Measurements from ENCODE around the gene MRPL36.
"Not testable (repeated sequence)": the region's sequence is repeated elsewhere in the genome, so short reads cannot be mapped to it uniquely, and the experiment has no call there.

MRPL36 gene

DNA sequence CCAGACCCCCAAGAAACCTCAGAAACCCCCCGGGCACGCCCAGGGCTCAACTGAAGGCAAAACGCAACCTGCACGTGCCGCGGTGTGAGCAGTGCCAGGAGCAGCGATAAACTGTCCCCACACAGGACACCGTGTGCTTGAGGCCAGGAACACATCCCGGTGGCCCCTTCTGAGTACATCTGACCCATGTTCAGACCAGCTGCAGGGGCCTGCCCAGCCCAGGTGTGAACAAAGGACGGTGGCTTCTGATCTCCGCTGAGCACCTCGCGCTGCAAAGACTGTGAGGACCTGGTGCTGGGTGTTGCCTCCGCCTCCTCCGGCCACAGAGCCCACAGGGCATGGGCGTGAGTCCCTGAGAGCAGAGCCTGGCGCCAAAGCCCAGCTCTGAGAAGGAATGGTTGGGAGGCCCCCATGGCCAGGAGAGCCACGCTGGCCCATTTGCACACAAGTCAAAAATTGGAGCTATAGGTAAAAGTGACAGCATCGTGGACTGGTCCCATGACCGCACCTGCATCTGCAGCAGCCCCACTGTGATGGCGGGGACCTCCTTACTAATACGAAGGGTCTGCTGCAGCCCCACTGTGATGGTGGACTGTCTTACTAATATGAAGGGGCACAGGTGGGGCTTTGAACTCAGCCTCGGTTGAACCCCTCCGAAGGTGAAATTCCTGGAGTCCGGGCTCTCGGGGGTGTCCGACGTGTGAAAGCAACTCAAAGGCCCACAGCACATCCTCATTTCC is 33.0 kb upstream of the MRPL36 start:
- DNase-seq (ENCODE audit: low read depth), result no peak

DNA sequence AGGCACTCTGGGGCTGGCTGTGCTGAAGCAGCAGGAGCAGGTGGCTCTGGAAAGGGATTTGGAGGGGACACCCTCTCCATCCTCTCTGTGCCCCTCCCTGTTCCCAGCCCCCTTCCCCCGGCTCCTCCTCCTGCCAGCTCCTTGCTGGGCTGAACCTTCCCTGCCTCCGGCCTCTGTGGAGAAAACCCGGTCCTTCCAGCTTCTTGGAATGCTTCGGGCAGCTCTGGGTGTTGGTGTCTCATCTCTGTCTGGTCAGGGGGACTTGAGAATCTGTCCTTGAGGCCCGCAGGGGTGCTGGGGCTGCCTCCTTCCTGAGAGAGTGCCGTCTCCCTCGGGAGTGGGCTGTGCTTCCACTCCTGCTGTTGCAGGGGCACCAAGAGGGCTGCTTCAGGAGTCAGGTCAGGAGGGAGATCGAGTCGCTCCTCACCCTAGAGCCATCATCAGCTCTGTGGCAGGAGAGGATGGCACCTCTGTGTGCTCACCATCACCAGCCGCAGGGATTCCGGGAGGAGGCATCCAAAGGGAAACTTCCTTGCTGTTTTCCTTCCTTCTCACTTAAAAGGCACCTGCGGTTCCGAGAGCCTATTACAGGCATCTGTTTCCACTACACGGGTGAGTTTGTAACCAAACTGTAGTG is 32.2 kb upstream of the MRPL36 start:
- DNase-seq (ENCODE audit: low read depth), result no peak

DNA sequence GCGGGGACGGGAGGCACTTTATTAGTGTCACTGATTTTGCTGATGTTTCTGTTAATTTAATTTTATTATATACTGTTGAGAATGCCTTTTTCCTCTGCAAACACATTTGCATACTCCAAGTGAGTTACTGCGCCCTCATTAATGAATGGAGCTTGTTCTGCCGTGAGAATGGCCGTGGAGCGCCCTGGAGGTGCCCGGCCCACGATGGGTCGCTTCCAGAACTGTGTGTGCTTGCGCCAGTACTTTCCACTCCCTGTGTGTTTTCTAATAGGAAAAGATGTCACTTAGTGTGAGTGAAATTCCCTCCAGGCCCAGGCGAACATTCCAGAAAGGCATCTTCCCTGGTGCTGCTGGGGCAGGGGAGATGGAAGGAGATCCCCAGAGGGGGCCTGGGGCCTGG is 31.6 kb upstream of the MRPL36 start:
- no peak for DNase-seq (ENCODE audit: low read depth)

DNA sequence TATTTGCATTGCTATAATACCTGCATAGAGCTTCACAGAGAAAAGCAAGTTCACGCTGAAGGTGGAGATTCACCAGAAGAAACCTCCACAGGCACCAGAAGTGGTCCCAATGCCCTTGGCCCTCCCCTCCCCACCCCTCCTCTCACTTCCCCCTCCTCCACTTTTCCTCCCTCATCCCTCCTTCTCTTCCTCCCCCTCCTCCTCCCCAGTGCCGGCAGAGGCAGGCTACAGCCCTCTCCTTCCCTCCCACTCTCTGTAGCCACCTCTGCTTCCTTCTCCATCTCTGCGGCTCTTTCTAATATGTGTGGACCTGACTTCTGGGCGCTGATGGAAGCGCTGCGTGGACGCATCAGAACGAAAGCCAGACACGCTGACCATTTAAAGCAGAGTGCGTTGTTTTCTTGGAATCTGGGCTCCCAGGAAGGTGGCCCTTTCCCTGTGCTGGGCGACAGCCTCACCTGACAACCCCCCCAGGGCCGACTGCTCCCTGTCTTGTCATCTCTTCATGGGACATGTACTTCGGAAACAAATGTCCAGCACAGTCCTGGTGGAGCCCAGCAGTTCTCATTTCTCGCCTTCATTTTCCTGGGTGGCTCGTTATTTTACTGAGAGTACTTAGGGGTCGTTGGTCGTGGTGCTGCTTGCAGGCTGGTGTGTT is 31.1 kb upstream of the MRPL36 start:
- DNase-seq (ENCODE audit: low read depth), result no peak

DNA sequence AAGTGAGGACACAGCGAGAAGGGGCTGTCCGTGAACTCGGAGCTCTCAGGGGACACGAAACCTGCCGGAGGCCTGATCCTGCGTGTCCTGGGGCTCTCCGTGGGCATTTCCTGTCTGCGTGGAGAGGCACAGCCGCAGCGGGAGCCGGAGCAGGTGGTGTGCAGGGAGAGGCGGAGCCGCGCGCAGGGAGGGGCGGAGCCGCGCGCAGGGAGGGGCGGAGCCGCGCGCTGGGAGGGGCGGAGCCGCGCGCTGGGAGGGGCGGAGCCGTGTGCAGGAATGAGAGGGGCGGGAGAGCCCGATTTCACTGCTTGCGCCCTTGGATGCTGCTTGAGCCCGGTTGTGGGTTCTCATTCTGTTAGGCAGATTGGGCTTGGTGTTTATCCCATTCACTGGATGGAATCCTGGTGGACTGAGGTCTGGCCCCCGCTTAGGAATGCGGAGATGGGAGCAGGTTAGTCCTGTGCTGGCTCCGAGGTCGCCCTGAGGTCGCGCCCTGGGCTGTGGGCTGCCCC is 28.3 kb upstream of the MRPL36 start:
- DNase-seq (ENCODE audit: low read depth), result no peak

DNA sequence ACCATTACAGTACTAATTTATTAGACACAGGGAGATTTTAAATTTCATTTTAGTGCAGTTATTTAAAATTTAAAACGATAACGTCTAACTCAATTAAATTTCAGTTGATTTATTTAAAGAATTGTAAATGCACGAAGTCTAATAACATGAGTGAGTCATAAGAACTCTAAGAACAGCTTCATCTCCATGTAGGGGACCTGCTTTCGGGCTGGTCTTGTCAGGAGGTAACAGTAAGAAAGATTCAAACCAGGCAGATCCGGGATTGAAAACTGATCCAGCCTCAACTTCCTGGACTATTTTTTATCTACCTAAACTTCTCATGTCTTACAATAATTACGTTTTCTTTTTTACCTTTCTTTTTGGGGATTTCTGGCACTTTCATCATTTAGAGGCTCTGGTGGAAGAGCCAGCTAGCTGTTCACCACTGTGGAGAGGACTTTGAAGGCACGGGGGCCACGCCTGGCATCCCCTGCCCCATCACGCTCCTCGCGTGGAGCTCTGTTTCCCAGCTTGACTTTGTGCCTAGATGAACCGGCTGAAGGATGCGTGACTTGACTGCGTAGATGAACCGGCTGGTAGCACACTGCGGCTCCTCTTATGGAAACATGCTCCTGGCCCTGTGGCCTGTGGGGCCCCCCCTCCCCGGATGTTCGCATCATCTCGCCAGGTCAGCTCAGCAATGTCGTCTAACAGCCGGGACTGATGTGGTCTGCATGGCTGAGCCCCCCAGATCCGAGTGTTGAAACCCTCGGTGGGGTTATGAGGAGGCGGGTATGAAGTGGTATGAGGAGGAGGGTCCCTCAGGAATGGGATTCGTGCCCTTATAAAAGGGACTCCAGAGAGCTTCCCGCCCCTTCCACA is 27.6 kb upstream of the MRPL36 start:
- DNase-seq (ENCODE audit: low read depth), result no peak

DNA sequence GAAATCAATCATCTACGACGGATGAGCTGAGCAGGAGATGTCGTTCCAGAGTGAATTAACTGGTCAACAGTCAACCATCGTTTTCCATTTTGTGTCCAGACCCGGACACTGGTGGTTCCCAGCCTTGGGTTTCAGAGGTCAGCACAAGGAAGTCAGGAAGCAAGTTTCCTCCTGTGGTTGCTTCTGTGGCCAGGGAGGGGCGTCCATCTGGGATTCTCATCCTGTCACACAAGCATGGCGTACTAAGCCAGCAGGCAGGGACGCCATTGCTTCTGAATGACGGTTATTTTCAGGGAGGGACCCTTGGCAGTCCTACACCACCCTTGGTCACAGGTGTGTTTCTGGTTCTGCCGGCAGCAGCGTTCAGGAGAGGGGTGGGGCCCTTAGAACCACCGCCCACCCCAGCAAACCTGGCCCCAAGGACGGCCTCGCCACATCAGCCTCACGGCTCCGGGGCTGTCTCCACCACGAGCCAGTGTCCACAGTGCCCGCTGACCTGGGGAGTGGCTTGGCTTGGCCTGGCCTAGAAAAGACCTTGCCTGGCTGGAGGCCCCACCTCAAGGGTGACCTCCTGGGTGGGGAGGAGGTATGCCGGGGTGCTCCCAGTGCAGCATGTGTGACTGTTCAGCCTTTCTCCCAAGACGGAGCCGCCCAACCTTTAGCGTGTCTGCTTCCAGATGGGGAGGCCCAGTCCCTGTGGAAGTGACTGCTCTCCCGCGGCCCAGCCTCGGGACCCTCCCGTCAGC is 26.8 kb upstream of the MRPL36 start:
- DNase-seq (ENCODE audit: low read depth), result no peak

DNA sequence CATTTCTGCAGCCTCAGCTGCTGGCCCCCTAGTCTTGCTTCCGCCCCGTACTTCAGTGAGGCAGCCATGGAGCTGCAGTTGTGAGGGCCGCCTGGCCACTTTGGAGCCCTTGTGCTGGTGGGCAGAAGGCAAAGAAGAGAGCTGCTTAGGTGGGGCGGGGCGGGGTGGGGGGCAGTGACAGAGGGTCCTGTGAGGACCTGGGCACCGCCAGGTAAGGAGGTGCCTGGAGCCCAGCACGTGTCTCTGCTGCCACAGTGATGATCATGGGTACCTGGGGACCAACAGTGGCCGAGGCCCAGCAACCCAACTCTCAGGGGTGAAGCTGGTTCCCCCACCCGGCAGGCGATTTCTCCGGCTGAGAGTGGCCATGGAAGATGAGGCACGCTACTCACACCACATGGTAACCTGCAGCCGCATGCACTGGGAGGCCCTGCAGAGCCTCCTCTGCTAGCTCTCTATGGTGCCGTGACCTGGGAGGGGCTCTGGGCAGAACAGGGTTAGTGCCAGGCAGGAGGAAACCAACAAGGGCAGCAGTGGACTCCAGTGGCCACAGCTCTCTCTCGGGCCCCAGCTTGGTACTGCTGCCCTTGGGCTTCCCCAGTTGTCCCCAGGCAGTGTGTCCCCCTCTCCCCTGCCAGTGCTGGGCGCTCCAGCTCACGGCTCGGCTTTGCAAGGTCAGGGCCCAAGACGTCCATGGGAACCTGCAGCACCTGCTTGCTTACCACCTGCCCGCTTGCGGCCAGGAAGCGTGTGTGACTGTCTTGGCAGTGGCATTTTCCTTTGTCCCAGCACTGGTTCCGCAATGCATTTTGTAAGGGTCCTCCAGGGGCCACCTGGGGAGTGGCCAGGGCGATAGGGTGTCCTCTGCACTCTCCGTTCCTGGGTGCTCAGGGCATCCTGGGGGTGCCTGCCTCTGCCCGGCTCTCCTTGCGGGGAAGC is 25.5 kb upstream of the MRPL36 start:
- DNase-seq (ENCODE audit: low read depth), result no peak

DNA sequence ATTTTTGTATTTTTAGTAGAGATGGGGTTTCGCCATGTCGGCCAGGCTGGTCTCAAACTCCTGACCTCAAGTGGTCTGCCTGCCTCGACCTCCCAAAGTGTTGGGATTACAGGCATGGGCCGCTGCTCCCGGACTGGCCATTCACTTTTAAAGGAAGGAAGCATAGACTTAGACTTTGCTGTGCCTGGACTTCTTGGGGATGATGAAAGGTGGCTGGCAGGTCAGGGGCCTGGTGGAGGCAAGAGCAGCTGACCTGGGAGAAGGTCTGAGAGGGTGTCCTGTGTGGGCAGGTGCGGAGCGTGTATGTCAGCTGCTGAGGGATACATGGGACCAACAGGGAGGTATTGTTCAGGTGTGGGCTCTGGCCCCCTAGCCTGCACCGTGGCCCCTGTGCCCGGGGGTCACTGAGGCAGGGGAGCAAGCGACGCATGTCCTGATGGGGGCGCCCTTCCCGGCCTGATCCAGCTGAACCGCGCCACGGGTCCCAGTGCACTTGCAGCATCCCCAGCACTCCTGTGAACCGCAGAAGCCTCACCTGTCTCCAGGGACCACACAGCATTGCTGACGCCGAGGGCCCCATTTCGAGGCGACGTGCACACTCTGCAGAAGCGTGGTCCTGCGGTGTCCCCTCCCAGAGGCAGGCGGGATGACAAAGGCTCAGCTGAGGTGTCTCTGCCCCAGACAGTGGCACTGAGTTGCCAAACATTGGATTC is 24.6 kb upstream of the MRPL36 start:
- DNase-seq (ENCODE audit: low read depth), result no peak

DNA sequence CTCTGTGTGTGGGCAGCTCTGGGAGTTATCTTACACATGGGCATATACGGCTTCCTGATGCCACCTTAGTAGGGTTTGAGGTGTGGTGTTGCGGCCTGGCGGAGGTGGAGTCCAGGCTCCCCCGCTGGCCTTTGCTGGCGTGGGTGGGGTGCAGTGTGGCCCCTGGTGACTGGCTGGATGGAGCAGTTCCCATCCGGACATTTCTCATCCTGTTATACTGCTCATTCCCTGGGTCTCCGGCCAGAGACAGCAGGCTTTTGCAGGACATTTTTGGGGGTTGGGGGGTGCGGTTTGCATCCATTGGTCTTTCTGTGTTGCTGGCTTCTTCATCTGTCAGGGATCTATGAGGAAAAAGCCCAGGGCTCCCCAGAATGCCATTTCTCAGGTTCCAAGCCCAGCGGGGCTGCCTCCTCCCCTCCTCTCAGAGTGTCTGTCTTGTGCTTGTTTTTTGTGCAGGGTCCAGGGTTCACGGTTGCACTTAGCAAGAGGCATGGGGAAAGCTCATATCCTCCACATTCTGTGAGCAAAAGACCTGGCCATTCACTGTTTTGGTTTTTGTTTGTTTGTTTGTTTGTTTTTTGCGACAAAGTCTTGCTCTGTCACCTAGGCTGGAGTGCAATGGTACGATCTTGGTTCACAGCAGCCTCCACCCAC is 23.9 kb upstream of the MRPL36 start:
- DNase-seq (ENCODE audit: low read depth), result no peak

DNA sequence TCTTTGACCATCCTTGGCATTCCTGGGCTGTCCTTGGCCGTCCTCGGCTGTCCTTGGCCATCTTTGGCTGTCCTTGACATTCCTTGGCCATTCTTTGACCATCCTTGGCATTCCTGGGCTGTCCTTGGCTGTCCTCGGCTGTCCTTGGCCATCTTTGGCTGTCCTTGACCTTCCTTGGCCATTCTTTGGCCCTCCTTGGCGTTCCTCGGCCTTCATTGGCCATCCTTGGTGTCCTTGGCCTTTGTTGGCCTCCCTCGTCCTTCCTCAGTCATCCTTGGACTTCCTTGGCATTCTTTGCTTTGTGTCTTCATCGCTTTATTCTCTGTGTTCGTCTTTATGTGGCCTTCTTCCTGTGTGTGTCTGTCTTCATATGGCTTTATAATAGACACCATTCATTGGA is 22.2 kb upstream of the MRPL36 start:
- no peak for DNase-seq (ENCODE audit: low read depth)

DNA sequence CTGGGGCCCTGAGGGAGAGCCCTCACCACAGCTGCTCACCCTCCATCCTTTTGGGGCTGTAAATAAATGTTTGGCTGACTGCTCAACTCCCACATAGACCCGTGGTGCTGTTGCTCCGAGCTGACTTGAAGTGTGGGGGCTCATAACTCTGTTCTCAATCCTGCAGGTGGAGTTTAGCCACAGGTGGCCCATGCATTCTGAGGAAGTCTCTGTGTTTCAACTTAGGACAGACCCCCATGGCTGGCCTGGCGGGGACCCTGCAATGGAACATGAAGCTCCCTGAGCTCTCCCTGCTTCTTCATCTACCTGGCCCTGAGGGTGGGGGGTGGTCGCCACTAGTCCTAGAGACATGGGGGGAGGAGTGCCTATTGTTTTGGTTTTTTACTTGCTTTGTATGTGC is 21.3 kb upstream of the MRPL36 start:
- no peak for DNase-seq (ENCODE audit: low read depth)

DNA sequence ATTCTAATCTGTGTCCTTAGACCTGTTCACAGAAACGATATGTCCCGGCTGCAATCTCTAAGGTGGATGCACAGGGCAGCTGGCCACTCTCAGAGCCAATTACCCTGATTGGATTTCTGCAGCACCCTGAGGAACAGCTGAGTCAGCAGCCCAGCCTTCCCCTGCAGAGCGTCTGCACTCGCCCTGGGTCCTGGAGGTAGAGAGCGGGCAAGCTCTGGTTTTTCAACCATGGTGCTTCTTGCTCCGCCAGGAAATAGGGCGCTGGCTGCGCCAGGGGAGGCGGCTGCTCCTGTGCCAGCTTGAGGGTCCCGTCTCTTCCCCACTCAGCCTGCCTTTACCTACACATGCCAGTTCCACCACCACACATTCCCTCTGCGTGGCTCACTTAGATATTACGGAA is 20.7 kb upstream of the MRPL36 start:
- no peak for DNase-seq (ENCODE audit: low read depth)

DNA sequence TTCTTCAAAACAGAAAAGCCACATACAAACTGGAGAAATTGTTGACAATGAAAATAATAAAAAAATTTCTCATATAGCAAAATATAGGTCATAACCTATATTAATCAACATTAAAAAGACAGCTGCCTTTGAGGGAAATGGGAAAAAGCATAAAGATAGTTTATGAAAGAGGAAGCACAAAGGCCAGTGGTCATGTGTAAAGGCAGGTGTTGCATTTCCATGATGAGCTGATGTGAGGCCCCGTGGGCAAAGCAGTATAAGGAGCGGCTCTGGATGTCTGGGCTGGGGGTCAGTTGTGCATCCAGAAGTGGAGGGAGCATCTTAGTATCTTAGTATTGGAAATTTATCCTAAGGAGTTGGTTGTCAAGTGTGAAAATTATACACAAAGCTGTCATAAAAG is 19.8 kb upstream of the MRPL36 start:
- DNase-seq (ENCODE audit: low read depth), result no peak

DNA sequence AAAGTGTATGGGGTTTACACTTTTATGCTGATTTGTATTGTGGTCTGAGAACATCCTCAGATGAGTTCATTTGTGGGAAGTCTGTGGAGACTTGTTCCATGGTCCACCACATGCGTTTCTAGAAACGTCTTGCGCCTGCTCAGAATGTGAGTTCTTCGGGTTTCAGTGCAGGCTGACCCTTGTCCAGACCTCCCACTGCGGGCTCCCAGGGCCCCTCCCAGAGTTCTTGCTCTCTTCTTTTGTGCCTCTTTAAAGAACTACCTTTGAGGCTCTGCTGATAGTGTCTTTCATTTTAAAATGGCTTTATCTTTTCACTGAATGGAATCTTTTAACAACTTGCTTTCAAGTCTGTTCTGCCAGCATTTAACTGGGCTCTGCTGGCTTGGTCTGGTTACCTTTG is 19.1 kb upstream of the MRPL36 start:
- DNase-seq (ENCODE audit: low read depth), result no peak

DNA sequence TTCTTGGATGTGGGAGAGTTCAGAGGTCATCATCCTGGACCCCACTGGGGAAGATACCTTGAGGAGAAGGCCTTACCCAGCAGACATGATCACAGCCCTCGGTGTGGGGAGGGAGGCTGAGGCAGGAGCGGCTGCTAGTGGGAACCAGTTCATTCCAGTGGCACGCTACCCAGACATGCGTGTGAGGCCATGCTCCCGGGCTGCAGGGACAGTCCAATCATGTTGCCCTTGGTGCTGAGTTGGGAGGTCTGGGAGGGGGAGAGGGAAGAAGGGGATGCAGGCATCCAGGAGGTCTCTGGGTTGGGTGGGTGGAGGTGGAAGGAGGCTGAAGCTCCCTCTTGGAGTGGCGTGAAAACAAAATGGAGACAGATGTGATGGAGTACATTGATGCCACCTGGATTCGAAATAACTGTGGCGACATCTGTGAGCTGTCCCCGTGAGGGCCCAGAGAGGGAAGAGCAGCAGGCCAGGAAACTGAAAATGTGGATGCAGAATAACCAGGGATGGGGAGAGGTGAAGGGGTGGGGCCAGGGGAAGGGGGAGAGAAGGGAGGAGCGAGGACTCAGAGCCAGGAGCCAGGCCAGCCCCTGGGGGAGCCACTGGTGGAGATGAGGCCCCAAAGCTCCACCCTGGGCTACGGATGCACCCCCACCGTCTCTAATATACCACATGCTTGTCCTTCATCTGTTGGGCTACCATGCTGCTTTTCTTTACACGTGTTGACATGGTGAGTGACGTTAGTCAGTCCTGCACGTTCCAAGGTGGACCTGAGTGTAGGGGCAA is 17.8 kb upstream of the MRPL36 start:
- DNase-seq (ENCODE audit: low read depth), result no peak

DNA sequence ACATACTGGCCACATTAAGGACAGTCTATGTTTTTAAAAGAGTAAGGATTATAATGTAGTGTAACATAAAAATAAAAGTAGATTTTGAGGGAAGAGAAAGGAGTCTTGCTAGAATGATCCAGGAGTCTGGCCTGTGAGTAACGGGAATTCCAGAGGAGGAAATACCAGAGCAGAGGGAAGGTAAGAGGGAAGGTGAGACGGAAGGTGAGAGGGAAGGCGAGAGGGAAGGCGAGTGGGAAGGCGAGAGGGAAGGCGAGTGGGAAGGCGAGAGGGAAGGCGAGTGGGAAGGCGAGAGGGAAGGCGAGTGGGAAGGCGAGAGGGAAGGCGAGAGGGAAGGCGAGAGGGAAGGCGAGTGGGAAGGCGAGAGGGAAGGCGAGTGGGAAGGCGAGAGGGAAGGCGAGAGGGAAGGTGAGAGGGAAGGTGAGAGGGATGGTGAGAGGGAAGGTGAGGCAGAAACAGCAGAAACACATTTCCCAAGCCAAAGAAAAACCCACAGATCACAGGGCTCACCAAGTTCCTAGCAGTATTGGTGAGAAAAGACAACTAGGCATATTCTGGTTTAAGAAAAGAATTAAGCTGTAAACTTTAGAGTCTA is 17.0 kb upstream of the MRPL36 start:
- DNase-seq (ENCODE audit: low read depth), result not testable (repeated sequence)

DNA sequence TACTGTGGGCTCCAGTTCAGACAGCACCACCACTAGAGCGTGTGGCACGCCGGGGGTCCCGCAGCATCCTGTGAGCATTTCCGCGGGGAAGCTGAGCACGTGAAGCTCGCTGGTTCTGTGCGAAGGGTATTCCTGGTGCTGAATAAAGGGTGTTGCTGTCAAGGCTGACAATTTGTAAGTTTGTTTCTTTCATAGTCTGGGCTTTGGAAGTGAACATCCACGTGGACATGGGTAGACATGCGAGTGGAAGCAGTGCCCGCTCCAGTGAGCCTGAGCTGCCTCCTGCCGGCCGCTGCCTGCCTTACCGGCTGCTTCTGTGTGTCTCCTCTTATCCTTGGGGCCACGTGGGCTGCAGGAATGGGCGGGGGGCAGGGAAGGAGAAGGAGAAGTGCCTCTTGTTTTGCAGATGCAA is 16.2 kb upstream of the MRPL36 start:
- no peak for DNase-seq (ENCODE audit: low read depth)

Data from HS-5 (cell line).